Stimulated activated CD8-positive, alpha-beta memory T cell treated with anti-CD3 and anti-CD28 coated beads, Interleukin-7, amount 100 ng/mL, for 48 hours (primary cell): ENCODE results near the gene KLHL6.
"Not testable (repeated sequence)": the region's sequence is repeated elsewhere in the genome, so short reads cannot be mapped to it uniquely, and the experiment has no call there.

Source experiments
- DNase-seq, 2 donors: peaks; one replicate each; pipeline ENCODE4 v3.0.0-alpha.2; 2020; ENCODE audit warnings: low read depth in 1 of 2; ENCODE audit errors: extremely low read depth in 1 of 2

KLHL6 gene

DNA sequence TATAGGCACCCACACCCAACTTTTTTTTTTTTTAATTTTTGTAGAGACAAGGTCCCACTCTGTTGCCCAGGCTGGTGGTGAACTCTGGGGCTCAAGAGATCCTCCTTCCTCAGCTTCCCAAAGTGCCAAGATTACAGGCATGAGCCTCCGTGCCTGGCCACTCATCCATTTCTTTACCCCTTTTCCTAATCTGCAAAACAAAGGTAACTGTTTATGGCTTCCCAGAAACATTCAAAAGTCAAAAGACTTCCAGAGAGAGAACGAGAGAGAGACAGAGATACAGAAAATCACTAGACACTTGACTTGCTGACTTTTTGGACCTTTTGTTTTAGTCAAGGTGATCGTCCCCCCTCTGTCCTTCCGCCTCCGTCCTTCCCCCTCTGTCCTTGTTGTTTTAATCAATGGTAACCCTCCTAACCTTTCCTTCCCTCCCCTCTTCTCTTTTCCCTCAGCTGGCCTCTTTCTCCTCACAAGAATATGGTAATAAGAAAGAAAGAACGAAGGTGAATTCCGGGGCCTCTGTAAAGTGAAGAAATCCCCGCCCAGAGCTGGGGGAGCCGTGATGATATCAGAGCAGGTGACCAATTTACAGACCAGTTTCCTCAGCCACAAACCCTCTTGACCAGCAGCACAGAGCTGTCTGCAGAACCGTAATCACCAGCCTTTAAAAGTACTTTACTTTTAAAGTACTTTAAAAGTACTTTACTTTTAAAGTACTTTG lies 21.9 kb downstream of the KLHL6 start:
- DNase-seq, result no peak

DNA sequence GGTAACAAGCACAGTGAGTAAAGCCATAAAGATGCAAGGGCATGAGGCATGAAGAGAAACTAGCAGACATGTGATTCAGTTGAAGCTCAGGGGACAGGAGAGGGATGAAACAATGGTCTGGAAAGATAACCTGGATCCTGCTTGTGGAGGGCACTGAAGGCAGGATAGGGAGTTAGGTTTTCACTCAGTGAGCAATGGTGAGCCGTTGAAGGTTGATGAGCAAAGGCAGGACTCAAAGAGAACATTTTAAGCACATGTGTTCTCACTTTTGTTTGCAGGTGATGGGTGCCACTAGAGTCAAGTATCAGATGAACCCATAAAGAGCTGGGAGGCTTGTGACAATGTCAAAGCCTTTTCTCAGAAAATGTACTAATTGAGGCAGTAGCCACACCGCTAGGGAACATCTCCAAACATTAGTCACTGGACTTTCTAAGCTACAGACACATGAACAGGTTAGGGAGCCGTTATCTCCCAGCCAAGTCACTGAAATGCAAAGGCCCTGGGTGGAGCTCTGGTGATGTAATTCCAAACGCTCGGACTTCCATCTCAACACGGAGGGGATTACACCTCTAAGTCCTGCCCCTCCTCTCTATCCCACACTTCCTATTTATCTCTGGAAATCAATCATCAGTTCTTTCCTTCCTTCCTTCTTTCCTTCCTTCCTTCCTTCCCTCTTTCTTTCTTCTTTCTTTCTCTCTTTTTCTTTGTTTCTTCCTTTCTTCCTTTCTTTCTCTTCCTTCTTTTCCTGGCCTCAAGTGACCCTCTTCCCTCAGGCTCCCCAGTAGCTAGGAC lies 22.7 kb downstream of the KLHL6 start:
- DNase-seq, result no peak

DNA sequence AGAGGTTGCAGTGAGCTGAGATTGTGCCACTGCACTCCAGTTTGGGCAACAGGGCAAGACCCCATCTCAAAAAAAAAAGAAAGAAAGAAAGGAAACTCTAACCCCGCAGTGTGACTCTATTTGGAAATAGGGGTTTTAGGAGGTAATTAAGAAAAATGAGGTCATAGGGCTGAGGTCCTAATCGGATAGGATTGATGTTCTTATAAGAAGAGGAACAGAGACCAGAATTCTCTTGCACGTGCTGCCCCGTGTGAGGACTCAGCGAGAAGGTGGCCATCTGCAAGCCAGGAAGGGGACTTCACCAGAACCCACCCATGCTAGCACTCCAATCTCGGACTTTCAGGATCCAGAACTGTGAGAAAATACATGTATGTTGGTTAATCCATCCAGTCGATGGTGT lies 25.8 kb downstream of the KLHL6 start:
- no peak for DNase-seq

DNA sequence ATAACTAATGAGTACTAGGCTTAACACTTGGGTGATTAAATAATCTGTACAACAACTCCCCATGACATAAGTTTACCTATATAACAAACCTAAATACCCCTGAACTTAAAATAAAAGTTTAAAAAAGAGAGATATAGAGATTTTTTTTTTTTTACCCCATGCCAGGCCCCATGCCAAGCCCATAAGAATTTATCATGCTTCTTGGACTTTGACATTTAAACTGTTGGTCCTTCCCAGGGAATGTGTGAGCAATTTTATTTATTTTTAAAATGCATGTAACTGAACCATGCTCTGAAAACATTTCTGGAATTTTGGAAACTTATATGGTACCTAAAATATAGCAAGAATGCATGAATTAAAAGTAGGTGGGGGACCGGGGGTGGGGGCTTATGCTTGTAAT lies 26.3 kb downstream of the KLHL6 start:
- no peak for DNase-seq

DNA sequence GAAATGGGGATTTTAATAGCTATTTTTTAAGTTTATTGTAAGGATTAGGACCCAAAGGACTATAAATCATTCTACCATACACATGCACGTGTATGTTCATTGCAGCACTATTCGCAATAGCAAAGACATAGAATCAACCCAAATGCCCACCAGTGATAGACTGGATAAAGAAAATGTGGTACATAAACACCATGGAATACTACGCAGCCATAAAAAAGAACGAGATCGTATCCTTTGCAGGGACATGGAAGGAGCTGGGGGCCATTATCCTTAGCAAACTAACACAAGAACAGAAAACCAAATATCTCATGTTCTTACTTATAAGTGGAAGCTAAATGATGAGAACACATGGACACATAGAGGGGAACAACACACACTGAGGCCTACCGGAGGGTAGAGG lies 26.7 kb downstream of the KLHL6 start:
- not testable (repeated sequence) for DNase-seq

DNA sequence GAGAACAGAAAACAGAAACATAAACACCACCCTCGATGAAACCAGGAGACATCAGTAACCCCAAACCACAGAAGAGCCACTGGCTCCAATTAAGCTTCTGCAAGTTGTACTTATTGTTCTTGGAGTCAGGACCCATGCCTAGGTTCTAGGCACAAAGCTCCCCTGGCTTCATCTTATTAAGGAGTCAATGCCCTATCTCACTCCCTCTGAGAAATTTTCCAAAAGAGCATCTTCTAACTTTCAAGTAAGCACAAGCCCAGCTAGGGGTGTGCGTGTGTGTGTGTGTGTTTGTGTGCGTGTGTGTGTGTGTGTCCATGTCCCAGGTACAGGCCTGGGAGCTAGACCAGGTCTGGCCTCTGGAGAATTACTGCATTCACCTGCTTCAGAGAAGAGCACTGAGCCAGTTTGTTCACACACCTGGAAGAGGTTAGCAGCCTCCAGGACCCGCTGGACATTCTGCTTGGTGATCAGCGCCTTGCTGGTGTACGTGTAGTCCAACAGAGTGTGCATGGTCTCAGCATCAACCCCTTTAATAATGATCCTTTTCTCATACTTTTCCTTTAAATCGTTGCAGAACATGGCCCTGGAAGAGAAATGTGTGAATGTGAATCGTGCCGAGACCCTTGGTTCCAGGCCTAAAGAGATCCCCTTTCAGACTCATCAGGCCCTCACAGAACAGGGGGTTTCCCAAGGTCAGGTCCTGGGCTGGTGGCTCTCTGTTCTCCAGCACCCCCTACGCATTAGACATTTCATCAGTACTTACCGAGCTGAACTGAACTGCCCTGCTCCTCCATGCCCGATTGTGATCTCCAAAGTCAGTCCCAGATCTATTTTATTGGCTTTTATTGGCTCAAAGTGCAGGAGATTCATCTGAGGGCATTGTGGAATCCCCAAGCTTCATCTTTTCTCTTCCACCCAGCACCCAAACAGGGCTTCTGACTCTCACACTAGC lies 27.8 kb downstream of the KLHL6 start:
- no peak for DNase-seq

DNA sequence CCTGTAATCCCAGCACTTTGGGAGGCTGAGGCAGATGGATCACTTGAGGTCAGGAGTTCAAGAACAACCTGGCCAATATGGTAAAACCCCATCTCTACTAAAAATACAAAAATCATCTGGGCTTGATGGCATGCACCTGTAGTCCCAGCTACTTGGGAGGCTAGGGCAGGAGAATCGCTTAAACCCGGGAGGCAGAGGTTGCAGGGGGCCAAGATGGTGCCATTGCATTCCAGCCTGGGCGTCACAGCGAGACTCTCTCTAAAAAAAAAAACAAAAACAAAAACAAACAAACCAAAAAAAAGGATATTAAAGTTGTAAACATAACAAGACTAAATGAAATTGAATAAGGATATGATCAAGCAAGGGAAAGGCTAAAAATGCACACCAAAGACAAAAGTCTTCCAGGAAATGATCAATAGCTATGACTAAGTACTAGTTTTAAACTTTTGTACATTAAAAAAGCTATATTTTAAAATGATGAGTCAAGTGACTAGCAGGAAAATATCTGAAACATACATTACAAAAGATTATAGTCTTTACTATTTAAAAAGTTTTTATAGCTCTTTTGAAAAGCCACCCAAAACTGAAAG lies 28.6 kb downstream of the KLHL6 start:
- DNase-seq, result no peak

DNA sequence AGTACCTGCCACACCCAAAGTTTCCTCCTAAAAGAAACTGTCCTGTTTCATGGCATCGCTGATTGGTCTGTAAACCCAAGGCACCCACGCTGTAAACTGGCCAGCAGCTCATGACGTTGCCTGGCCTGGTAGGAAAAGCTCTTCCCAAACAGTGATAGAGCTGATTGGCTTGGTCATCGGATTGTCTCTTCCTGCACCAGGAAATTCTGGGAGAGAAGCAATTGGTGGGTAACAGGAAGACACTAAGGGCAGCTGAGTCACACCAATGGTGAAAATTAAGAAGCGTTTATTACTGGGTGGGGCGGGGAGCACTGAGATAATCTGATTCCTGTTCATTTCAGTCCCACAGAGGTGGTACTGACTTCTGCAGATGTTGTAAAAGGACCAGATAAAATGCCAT lies 31.0 kb downstream of the KLHL6 start:
- DNase-seq, result no peak

DNA sequence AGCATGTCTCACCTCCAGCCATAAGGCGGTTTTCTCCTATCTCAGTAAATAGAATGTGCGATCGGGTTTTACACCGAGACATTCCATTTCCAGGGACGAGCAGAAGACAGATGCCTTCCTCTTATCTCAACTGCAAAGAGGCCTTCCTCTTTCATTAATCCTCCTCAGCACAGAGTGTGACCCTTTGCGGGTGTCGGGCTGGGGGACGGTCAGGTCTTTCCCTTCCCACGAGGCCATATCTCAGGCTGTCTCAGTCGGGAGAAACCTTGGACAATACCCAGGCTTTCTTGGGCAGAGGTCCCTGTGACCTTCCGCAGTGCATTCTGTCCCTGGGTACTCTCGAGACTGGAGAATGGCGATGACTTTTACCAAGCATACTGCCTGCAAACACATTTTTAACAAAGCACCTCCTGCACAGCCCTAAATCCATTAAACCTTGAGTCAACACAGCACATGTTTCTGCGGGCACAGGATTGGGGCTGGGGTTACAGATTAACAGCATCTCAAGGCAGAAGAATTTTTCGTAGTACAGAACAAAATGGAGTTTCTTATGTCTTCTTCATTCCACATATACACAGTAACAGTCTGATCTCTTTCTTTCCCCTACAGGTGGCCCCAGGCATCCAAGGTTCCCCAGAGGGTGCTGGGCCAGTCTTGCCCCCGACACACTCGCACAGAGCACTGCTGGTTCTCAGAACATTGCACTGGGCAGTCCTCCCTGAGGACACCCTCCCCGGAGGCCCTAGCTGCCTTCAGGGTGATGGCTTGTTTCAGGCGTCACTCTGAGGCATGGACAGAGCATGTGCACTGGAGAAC lies 34.6 kb downstream of the KLHL6 start:
- not testable (repeated sequence) for DNase-seq

DNA sequence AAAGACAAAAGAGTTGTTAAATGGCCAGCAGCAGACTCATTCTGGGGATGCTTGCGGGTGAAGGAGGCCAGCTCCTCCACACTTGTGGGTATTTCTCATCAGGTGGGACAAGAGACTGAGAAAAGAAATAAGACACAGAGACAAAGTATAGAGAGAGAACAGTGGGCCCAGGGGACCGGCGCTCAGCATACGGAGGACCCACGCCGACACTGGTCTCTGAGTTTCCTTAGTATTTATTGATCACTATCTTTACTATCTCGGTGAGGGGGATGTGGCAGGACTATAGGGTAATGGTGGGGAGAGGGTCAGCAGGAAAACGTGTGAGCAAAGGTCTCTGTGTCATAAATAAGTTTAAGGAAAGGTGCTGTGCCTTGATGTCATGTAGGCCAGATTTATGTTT lies 35.2 kb downstream of the KLHL6 start:
- not testable (repeated sequence) for DNase-seq

DNA sequence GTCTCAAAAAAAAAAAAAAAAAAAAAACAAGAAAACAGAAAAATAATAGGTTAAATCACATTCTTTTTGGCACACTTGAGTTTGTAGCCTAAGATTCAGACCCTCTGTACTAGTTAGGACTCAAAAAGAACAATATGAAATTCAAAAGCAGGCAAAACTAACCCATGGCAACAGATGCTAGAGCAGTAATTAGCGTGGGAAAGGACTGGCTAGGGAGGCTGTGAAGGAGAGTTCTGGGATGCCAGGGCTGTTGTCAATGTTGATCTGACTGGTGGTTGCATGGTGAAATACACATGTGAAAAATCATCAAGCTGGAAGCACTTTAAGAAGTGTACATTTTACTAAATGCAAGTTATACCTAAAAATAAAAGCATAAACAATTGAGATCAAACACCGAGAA lies 35.6 kb downstream of the KLHL6 start:
- DNase-seq, result no peak

DNA sequence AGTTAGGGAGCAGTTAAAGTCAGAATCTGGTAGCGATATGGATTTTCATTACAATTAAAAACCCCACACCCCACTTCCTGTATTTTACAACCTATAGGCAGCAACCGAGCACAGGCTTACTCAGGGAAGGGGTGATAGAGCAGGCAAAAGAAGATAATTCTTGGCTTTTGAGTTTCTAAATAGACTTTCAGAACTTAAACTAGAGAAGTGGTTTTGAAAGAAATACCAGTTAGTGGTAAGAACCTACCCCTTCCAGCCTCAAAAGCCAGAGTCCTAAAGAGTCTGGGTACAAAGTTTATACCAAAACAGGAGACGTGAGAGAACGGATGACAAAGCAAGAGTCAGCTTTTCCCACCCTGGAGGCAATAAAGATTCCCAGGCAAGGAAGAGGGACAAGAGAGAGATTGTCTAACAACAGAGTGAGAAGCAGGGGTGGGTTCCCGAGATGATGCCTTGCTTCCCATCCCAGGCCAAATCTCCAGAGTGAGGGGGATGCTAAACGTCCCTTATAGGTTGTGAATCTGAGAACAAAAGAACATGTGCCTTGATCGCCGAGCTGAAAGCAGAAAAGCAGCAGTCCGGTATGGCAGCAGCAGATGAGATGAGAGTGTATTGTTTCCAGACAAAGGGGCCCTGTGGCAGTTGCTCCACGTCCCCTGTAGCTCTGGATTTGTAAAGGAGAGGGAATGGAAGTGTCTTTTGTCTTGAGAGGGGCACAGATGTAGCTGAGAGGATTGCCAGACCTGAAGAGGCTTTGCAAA lies 36.8 kb downstream of the KLHL6 start:
- no peak for DNase-seq

DNA sequence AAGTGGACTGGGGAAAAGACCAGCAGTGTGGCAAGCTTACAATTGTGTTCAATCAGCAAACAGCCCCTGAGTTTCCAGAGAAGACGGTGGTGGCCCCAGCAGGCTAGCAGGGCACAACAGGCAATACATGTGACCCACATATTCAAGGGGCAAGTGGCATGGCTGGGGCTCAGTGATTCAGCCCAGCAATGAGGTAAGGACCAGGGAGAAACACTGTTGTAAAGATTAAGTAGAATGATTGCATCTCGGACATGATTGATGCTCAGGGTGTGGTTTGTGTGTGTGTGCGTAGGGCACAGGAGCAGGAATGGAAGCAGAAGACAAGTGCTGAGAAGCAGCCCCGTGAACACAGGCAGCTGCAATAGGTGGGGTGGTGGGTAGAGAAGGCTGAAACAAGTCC lies 37.9 kb downstream of the KLHL6 start:
- no peak for DNase-seq

DNA sequence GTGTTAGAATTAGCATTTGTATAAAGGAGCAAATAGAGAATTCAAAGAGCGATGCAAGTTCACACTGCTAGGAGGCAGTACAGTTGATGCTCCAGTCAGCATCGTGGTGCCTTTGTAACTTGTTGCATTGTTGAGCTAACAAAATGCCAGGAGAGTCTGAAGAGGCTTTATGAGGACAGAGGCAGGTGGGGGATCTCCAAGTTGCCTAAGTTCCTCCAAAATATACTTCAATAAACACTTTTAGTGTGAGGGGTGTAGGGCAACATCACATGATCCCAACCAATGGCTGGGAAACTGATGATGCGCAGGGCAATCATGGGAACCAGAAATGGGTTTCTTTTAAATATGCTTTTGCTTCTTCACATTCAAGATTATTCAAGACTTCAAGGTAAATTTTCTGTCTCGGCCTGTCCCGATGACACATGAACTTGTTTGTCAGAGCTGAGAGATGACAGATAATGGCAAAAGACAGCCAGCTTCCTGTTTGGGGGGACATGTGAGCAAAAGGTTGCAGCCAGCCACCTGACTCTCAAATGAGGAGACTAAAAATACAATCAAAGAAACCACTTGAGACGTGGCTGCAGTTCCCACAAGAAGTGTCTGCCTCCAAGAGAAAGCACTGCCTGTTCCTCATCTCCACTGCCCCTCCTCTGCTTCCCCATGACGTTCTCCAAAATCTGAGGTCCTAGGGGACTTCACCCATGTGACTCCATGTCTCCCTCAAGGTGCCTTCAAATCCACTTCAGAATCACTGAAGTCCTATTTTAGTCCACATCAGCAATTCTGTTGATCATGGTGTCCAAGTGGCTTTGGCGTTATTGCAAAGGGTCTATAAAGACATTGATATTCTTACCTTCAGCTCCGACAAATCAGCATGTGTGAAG lies 39.3 kb downstream of the KLHL6 start:
- DNase-seq, result peak in 1 of 2 donors; percentile 53

DNA sequence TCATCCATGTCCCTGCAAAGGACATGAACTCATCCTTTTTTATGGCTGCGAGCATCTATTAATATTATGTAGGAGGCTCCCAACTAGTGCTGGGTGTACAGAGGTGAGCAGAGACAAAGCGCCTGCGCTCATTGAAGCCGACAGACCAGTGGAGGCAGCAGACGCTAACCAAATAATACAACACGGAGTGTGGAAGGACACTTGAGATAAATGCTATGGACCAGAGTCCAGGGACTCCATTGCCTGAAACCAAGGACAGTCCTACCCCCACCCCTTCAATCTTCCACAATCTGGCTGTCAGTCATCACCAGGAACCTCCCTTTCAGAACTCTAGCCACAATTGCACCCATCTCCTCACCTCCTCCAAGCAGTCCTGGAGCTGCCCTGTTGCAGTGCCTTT lies 41.5 kb downstream of the KLHL6 start:
- no peak for DNase-seq

DNA sequence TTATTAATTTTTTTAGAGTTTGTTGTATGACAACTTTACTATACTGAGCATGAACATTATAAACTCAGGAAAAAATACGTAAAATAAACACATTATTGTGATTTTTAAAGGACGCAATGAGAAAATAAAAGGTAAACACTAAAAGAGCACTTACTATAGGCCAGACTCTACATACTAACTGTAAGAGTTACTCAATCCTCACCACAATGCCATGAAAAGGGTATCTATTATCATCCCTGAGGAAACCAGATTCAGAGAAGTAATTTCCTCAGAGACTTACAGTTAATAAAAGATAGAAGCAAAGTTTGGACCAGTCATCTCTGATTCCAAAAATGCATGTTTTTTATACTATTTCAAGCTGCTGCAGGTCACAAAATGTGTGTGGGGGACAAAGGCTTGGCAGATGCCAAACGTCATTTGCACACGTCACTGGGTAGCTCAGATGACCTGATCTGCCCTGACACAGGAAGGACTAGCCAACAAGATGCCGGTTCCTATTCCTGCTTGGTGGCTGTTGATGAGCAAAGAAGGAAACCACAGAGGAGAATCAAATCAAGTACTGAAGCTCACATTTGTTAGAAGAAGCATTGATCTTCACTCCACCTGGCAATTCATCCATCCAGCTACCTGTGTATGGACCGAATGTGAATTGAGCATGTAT lies 42.3 kb downstream of the KLHL6 start:
- DNase-seq, result peak; percentile 16 to 32

DNA sequence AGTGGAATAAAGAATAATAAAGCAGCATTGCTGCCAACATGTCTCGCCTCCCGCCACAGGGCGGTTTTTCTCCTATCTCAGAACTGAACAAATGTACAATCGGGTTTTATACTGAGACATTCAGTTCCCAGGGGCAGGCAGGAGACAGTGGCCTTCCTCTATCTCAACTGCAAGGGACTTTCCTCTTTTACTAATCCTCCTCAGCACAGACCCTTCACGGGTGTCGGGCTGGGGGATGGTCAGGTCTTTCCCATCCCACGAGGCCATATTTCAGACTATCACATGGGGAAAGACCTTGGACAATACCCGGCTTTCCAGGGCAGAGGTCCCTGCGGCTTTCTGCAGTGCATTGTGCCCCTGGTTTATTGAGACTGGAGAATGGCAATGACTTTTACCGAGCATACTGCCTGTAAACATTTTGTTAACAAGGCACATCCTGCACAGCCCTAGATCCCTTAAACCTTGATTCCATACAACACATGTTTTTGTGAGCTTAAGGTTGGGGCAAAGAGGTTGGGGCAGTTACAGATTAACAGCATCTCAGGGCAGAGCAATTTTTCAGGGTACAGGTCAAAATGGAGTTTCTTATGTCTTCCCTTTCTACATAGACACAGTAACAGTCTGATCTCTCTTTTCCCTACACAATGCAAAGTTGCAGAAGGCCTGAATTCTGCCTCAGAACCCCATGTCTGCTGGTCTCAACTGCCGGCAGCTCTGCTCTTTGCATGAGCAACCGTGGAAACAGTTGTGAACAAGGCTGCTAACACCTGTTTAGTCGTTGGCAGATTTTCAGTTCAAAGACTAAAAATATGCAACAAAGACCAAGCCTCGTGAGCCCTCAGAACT lies 44.0 kb downstream of the KLHL6 start:
- not testable (repeated sequence) for DNase-seq
